Osteoblast (primary cell): Measurements from ENCODE around the gene PIK3C2B. TPM values are rescaled to one million over a fixed set of nuclear protein-coding genes. Genes with fewer than 3 reads are reported as not detected.

Experiments used
- DNase-seq: peaks from one replicate; pipeline ENCODE4 v3.0.0; 2011; ENCODE audit warnings: low spot score, mixed read lengths; ENCODE audit not compliant: insufficient read length; ENCODE audit errors: missing footprints
- H2AFZ ChIP-seq: 2 replicates; pipeline ENCODE4 v1.6.0; 2011; ENCODE audit warnings: mild to moderate bottlenecking, low read length
- H3K27ac ChIP-seq: 2 replicates; pipeline ENCODE4 v1.5.1; 2011; ENCODE audit warnings: mild to moderate bottlenecking, low read depth, low read length, moderate library complexity
- H3K27me3 ChIP-seq: 2 replicates; pipeline ENCODE4 v1.6.0; 2012; ENCODE audit warnings: mild to moderate bottlenecking, control low read depth, inconsistent platforms, low read length, moderate library complexity; ENCODE audit not compliant: insufficient read depth
- H3K36me3 ChIP-seq: 2 replicates; pipeline ENCODE4 v1.5.1; 2011; ENCODE audit warnings: mild to moderate bottlenecking, low read length, control low read depth, moderate library complexity; ENCODE audit not compliant: insufficient read depth
- H3K4me1 ChIP-seq: 2 replicates; pipeline ENCODE4 v1.5.1; 2011; ENCODE audit warnings: mild to moderate bottlenecking, low read length, control low read depth, moderate library complexity; ENCODE audit not compliant: insufficient read depth
- H3K4me2 ChIP-seq: 2 replicates; pipeline ENCODE4 v1.6.0; 2011; ENCODE audit warnings: mild to moderate bottlenecking, low read length; ENCODE audit not compliant: insufficient read depth
- H3K4me3 ChIP-seq: fragments of 200-600 bp; sonication (generic); 3 replicates; pipeline ENCODE4 v1.5.1; 2012; ENCODE audit warnings: mild to moderate bottlenecking, low read length, inconsistent platforms; ENCODE audit not compliant: insufficient read depth
- H3K79me2 ChIP-seq: 2 replicates; pipeline ENCODE4 v1.6.0; 2012; ENCODE audit warnings: mild to moderate bottlenecking, low read length, control low read depth, inconsistent platforms; ENCODE audit not compliant: insufficient read depth
- H3K9me3 ChIP-seq: 2 replicates; pipeline ENCODE4 v1.5.1; 2011; ENCODE audit warnings: low read depth, low read length, control low read depth
- H4K20me1 ChIP-seq: 2 replicates; pipeline ENCODE4 v1.6.0; 2012; ENCODE audit warnings: mild to moderate bottlenecking, low read length, control low read depth; ENCODE audit not compliant: insufficient read depth
- total RNA-seq: library from RNA; depleted of rRNA; stranded (reverse); fragments of >200 nt; gene quantifications from 2 replicates; pipeline ENCODE4 v1.2.3, GENCODE V29; 2012
- TF ChIP-seq, protein P1 (sequence below): IDR thresholded peaks from 2 replicates; pipeline ENCODE4 v1.5.1; 2011; ENCODE audit warnings: mild to moderate bottlenecking, low read depth, low read length, moderate library complexity; ENCODE audit errors: extremely low read depth

PIK3C2B gene
- total RNA-seq, 1 donor: 0.36 TPM

DNA sequence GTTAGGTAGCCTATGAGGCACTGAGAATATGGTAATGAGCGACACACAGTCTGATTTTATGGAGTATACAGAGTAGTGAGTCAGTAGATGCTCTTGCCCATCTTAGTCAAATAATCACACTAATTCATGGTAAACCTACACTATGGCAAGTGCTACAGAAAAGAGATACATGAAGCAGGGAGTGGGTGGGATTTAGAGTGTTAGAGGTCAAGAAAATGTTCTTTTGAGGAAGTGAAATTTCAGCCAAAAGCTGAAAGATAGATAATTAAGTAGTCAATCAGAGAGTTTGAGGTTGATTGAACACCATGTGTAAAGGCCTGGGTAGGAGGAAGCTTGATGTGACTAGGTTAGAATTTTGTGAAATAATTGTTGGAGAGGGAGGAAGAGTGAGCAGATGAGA is 36.3 kb upstream of the PIK3C2B start:
- TF ChIP-seq, protein P1, sequence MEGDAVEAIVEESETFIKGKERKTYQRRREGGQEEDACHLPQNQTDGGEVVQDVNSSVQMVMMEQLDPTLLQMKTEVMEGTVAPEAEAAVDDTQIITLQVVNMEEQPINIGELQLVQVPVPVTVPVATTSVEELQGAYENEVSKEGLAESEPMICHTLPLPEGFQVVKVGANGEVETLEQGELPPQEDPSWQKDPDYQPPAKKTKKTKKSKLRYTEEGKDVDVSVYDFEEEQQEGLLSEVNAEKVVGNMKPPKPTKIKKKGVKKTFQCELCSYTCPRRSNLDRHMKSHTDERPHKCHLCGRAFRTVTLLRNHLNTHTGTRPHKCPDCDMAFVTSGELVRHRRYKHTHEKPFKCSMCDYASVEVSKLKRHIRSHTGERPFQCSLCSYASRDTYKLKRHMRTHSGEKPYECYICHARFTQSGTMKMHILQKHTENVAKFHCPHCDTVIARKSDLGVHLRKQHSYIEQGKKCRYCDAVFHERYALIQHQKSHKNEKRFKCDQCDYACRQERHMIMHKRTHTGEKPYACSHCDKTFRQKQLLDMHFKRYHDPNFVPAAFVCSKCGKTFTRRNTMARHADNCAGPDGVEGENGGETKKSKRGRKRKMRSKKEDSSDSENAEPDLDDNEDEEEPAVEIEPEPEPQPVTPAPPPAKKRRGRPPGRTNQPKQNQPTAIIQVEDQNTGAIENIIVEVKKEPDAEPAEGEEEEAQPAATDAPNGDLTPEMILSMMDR: no peak

DNA sequence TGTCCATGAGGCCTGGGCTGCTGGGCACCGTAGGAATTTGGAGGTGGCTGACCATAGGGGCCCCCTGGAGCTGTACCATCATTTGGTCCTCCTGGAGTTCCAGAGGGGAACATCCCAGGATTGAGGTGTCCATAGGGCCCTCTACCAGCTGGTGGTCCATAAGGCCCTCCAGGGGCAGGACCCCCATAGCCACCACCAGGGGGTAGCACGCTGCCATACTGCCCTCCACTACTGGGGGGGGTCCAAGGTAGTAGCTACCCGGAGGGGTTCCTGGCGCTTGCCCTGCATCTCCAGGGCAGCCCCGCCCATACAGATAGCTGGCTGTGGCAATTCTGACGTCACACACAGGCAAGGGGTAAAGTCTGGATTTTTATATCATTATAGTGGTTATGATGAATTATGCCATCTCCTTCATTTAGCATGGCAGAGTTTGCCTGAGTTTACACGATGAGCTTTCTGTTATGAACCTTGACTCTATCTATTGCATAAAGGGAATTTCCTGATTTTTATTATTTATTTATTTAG is 34.8 kb upstream of the PIK3C2B start:
- Histone ChIP-seq H3K4me1 (no peaks in the 10 kb centered on the region), H3K4me3 (no peak overlapping the region), H3K9me3 (no peaks in the 10 kb centered on the region), H3K79me2 (peaks cover 11% of the 10 kb centered on the region), H2AFZ (no peak overlapping the region), H3K36me3 (peaks cover 79% of the 10 kb centered on the region), H3K4me2 (no peak overlapping the region), H3K27me3 (no peaks in the 10 kb centered on the region), H4K20me1 (peaks cover 13% of the 10 kb centered on the region), H3K27ac (no peak overlapping the region)
- TF ChIP-seq, protein P1: no peak
- DNase-seq: no peak

More for the DNA sequence above, 36.3 kb upstream of the PIK3C2B start:
- Histone ChIP-seq H3K27ac (no peak overlapping the region), H3K79me2 (no peaks in the 10 kb centered on the region), H3K4me2 (no peak overlapping the region), H2AFZ (no peak overlapping the region), H3K9me3 (no peaks in the 10 kb centered on the region), H4K20me1 (peaks cover 4% of the 10 kb centered on the region), H3K4me3 (no peak overlapping the region), H3K4me1 (no peaks in the 10 kb centered on the region), H3K27me3 (no peaks in the 10 kb centered on the region), H3K36me3 (peaks cover 69% of the 10 kb centered on the region)
- no peak for DNase-seq

DNA sequence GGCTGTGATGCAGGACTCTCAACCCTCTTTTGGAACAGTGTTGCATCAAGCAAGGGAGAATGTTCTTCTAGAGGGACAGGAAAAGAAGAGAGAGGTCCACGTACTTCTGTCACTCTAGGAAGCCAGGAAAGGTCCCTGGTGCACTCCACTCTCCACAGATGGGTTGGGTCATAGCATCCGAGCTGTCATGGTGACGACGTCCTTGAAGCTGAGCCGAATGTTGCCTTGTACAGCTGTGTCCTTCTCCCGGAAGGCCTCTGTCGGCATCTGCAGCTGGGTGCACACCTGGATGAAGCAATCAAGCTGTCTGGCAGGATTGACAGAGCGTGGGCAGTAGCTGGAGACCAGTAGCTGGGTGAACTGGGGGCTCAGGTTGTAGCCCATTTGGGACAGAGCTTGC is 34.1 kb upstream of the PIK3C2B start:
- no peak for DNase-seq
- peaks cover 1% of the 10 kb centered on the region for H3K9me3 ChIP-seq
- H2AFZ ChIP-seq: no peak overlapping the region
- H3K36me3 ChIP-seq: peaks cover 79% of the 10 kb centered on the region
- H3K4me2 ChIP-seq: no peak overlapping the region
- peaks cover 19% of the 10 kb centered on the region for H3K79me2 ChIP-seq
- H3K4me3 ChIP-seq: no peak overlapping the region
- TF ChIP-seq, protein P1: no peak
- no peaks in the 10 kb centered on the region for H3K4me1 ChIP-seq
- no peak overlapping the region for H3K27ac ChIP-seq
- no peaks in the 10 kb centered on the region for H3K27me3 ChIP-seq
- H4K20me1 ChIP-seq: peaks cover 20% of the 10 kb centered on the region

DNA sequence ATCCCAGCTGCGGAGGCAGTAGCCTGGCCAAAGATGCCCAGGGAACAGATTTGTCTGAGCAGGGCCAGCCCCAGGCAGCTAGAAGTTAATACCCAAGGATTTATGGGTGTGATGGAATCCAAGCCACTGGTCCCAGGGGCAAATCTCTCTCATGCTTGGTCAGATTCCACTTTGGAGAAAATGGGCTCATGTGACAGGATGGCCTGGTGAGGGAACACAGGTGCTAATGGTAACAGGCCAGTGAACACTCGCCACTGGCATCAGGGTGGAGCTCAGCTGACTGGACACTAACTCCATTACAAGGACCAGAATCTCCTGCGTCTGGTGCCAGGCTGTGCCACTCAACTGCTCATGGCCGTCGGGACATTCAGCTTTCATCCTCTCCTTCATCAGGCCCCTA is 33.6 kb upstream of the PIK3C2B start:
- no peak for DNase-seq
- Histone ChIP-seq H3K79me2 (peaks cover 22% of the 10 kb centered on the region), H3K27ac (no peak overlapping the region), H3K9me3 (peaks cover 2% of the 10 kb centered on the region), H3K27me3 (no peaks in the 10 kb centered on the region), H3K4me2 (no peak overlapping the region), H3K36me3 (peaks cover 76% of the 10 kb centered on the region), H4K20me1 (peaks cover 21% of the 10 kb centered on the region), H3K4me3 (no peak overlapping the region), H3K4me1 (no peaks in the 10 kb centered on the region), H2AFZ (no peak overlapping the region)
- TF ChIP-seq, protein P1: no peak
